ENCODE results near the gene KIF1B.

DNA sequence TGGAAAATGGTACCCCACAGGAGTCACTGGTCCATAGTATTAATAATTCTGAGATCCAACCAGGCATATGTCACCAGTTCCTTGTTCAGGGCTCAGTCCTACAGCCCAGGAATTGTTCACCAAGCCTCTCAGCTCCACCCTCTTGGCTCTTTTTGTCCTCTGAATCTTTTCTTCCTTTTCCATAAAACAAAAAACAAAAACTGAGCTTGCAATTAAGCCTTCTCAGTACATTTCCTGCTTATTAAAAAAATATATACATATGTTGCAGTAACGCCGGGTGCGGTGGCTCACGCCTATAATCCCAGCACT lies 23.4 kb upstream of the KIF1B start:
- TF ChIP-seq EZH2 (IDR thresholded peaks at IDR 0.05; ENCODE audit: low read depth) = no peak
- TF ChIP-seq, protein P1, sequence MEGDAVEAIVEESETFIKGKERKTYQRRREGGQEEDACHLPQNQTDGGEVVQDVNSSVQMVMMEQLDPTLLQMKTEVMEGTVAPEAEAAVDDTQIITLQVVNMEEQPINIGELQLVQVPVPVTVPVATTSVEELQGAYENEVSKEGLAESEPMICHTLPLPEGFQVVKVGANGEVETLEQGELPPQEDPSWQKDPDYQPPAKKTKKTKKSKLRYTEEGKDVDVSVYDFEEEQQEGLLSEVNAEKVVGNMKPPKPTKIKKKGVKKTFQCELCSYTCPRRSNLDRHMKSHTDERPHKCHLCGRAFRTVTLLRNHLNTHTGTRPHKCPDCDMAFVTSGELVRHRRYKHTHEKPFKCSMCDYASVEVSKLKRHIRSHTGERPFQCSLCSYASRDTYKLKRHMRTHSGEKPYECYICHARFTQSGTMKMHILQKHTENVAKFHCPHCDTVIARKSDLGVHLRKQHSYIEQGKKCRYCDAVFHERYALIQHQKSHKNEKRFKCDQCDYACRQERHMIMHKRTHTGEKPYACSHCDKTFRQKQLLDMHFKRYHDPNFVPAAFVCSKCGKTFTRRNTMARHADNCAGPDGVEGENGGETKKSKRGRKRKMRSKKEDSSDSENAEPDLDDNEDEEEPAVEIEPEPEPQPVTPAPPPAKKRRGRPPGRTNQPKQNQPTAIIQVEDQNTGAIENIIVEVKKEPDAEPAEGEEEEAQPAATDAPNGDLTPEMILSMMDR (conservative IDR thresholded peaks at IDR 0.05) = no peak
